Stomach (tissue), 9 donors: ENCODE data around the gene MYZAP. TPM values are rescaled to one million over a fixed set of nuclear protein-coding genes. Genes with fewer than 3 reads are reported as not detected.
A peak's percentile ranks its signal among the peaks of the same experiment; 100 is the strongest.

Experiments
- DNase-seq, 2 donors: peaks; one replicate each; pipeline versions ENCODE4 v3.0.0 to v3.0.0-alpha.2; 2013 to 2019
- H3K27ac ChIP-seq, 5 donors: fragments of 200-600 bp in 4 of 5; sonication (generic) in 4 of 5; one replicate each; pipeline ENCODE4 v1.5.1; 2013 to 2019; ENCODE audit warnings: mild to moderate bottlenecking in 1 of 5, moderate library complexity in 1 of 5
- H3K27me3 ChIP-seq, 3 donors: fragments of 200-600 bp; sonication (generic); one replicate each; pipeline ENCODE4 v1.5.1; 2017 to 2019; ENCODE audit warnings: mixed run types in 1 of 3
- H3K36me3 ChIP-seq, 4 donors: fragments of 200-600 bp; sonication (generic); 1 replicate in 3 of 4; 2 replicates in 1 of 4; pipeline ENCODE4 v1.5.1; 2016 to 2019
- H3K4me1 ChIP-seq, 4 donors: fragments of 200-600 bp; sonication (generic); one replicate each; pipeline ENCODE4 v1.5.1; 2016 to 2019
- H3K4me3 ChIP-seq, 4 donors: fragments of 200-600 bp; sonication (generic) in 3 of 4; one replicate each; pipeline ENCODE4 v1.5.1; 2016 to 2019; ENCODE audit warnings: mild to moderate bottlenecking in 1 of 4
- H3K9me3 ChIP-seq, 4 donors: fragments of 200-600 bp; sonication (generic); one replicate each; pipeline ENCODE4 v1.5.1; 2016 to 2019
- CTCF ChIP-seq, 7 experiments: fragments of 450-650 bp in 4 of 7; fragments of 200-600 bp in 3 of 7; sonication (generic) in 3 of 7; IDR thresholded peaks; one replicate each; pipeline ENCODE4 v1.5.1; 2016 to 2019; ENCODE audit warnings: antibody characterized with exemption in 7 of 7, control low read depth in 2 of 7, mild to moderate bottlenecking in 1 of 7
- EP300 ChIP-seq: sonication (generic); formaldehyde crosslinking; IDR thresholded peaks from one replicate; pipeline ENCODE4 v1.6.1; 2017; ENCODE audit warnings: antibody characterized with exemption
- POLR2A ChIP-seq, 4 donors: fragments of 450-650 bp; IDR thresholded peaks; one replicate each; pipeline ENCODE4 v1.6.1; 2016; ENCODE audit warnings: antibody characterized with exemption in 4 of 4, control low read depth in 2 of 4, mild to moderate bottlenecking in 1 of 4, moderate library complexity in 1 of 4
- POLR2AphosphoS5 ChIP-seq, 3 donors: sonication (generic); formaldehyde crosslinking; IDR thresholded peaks; one replicate each; pipeline ENCODE4 v1.6.1; 2016; ENCODE audit warnings: antibody characterized with exemption in 3 of 3
- WGBS, 5 donors: extraction: QIAGEN DNeasy Blood & Tissue Kit in 3 of 5; methylation state at CpG; one replicate each; pipeline versions ENCODE4 v1.1.5 to v1.1.7; 2013 to 2018; 5-methylcytosine and 5-hydroxymethylcytosine counted together
- intact Hi-C: fragments of 100-400 bp; cut with DNase I; formaldehyde crosslinking; loops from one replicate; pipeline ENCODE4 v1.15.1; 2023; ENCODE audit warnings: low total_unique reads
- polyA plus RNA-seq, 3 donors: library from polyadenylated mRNA; stranded (reverse); fragments of 200-250 nt; gene quantifications; one replicate each; pipeline ENCODE4 v1.2.3, GENCODE V29; 2013
- total RNA-seq, 5 donors: library from RNA; depleted of rRNA; stranded (reverse); fragments of >200 nt; gene quantifications; one replicate each; pipeline versions ENCODE4 v1.1.0 to v1.2.3, GENCODE V29; 2014 to 2016
- donor health status: healthy with polysubstance abuse.
- donor health status: Bipolar disorder and iron deficiency.
- donor health status: healthy.

The MYZAP gene
- total and polyA plus RNA-seq, 8 donors = 9.4 to 59.8 (median 20.9) TPM; not detected in 1

- H3K27ac ChIP-seq = no peak overlapping the region
- WGBS, 5 donors = 39 to 56% (median 42%) methylated on average over 6 of the region's 6 CpGs
- no peak overlapping the region for H3K4me3 ChIP-seq
- intact Hi-C loops = no loop called here
- DNase-seq = no peak
- TF ChIP-seq CTCF (IDR thresholded peaks at IDR 0.05) (no peak), POLR2AphosphoS5 (IDR thresholded peaks at IDR 0.05) (no peak), POLR2A (IDR thresholded peaks at IDR 0.05) (no peak), EP300 (no peak)
- peaks cover 0 to 14% (median 8%) of the 10 kb centered on the region in 4 donors for H3K9me3 ChIP-seq
- no peaks in the 10 kb centered on the region for H3K36me3 ChIP-seq
- H3K27me3 ChIP-seq = peaks cover 0 to 5% (median 0%) of the 10 kb centered on the region in 3 donors
- peaks cover 7 to 22% (median 16%) of the 10 kb centered on the region in 4 donors for H3K4me1 ChIP-seq
Measured at GRCh38 chr15:57578288-57578900, 13.3 kb upstream of the MYZAP start.

- Histone ChIP-seq H3K36me3 (no peaks in the 10 kb centered on the region), H3K4me3 (no peak overlapping the region), H3K27me3 (peaks cover 0 to 5% (median 0%) of the 10 kb centered on the region in 3 donors), H3K4me1 (peaks cover 7 to 22% (median 16%) of the 10 kb centered on the region in 4 donors), H3K27ac (no peak overlapping the region), H3K9me3 (peaks cover 4 to 20% (median 11%) of the 10 kb centered on the region in 4 donors)
- TF ChIP-seq POLR2A (IDR thresholded peaks at IDR 0.05) (no peak), CTCF (IDR thresholded peaks at IDR 0.05) (no peak), EP300 (no peak), POLR2AphosphoS5 (IDR thresholded peaks at IDR 0.05) (no peak)
- 69 to 80% (median 78%) methylated on average over 8 of the region's 8 CpGs for WGBS, 5 donors
- no peak for DNase-seq
- intact Hi-C loops = no loop called here
Measured at GRCh38 chr15:57580428-57580827, 11.3 kb upstream of the MYZAP start.

DNA sequence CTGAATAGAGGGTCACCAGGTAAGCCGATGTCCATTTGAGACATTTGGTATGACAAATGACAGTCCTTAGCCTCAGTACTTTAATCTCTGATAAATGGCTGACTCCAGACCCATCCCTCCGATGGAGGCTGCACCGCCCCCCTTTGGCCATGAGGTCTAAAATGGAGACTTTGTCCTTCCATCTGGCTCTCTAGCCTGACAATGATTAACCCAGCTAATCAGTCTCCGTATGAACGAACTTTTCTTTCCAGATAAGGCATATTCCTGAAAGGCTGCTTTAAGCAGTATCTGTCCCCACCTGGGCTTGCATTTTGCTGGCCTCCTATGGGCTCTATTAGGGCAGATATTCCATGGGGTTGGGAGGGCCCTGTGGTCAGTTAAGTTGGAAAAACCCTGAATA is 10.8 kb upstream of the MYZAP start:
- intact Hi-C loops = no loop called here
- no peak for TF ChIP-seq EP300
- peak in 1 of 3 donors; percentile 33 for TF ChIP-seq POLR2AphosphoS5 (IDR thresholded peaks at IDR 0.05)
- no peak for TF ChIP-seq POLR2A (IDR thresholded peaks at IDR 0.05)
- peak in 1 of 7 experiments; percentile 26 for TF ChIP-seq CTCF (IDR thresholded peaks at IDR 0.05)
- DNase-seq = peak in 1 of 2 donors; percentile 88
- no peak overlapping the region for H3K4me3 ChIP-seq
- peaks cover 7 to 22% (median 16%) of the 10 kb centered on the region in 4 donors for H3K4me1 ChIP-seq
- H3K27ac ChIP-seq = peak overlapping the region in 3 of 5 donors; percentile 16 to 27 (median 26)
- H3K9me3 ChIP-seq = peaks cover 4 to 20% (median 11%) of the 10 kb centered on the region in 4 donors
- H3K27me3 ChIP-seq = peaks cover 0 to 5% (median 0%) of the 10 kb centered on the region in 3 donors
- 34 to 67% (median 49%) methylated on average over 5 of the region's 5 CpGs for WGBS, 5 donors
- no peaks in the 10 kb centered on the region for H3K36me3 ChIP-seq

DNA sequence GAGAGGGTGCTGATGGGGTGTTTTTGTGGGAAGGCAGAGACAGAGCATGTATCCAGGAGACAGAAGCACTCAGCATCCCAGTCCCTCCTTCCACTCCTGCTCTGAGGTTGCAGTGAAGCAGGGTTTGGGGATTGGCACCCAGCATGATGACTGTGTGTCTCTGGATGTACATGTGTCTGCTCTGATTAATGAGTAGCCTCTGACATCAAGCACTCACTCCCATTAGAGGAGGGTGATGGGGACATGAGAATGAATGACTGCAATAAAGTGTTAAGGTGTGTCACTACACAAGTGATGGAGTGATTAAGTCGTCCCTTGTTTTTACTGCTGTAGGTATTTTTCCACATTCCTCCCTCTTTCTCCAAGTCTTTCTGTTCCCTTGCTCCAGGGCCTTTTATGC is 9.6 kb upstream of the MYZAP start:
- Histone ChIP-seq H3K36me3 (no peaks in the 10 kb centered on the region), H3K4me1 (peaks cover 7 to 22% (median 16%) of the 10 kb centered on the region in 4 donors), H3K9me3 (peaks cover 4 to 20% (median 11%) of the 10 kb centered on the region in 4 donors), H3K27ac (peak overlapping the region in 1 of 5 donors; percentile 27), H3K27me3 (peaks cover 0 to 5% (median 0%) of the 10 kb centered on the region in 3 donors), H3K4me3 (no peak overlapping the region)
- no peak for TF ChIP-seq EP300
- no peak for TF ChIP-seq CTCF (IDR thresholded peaks at IDR 0.05)
- TF ChIP-seq POLR2A (IDR thresholded peaks at IDR 0.05) = no peak
- no peak for TF ChIP-seq POLR2AphosphoS5 (IDR thresholded peaks at IDR 0.05)
- WGBS, 5 donors = 73 to 90% (median 81%) methylated on average over 1 of the region's 1 CpG
- DNase-seq = no peak
- intact Hi-C loops = no loop called here
